Medulla oblongata (tissue), 1 donor: Measurements from ENCODE around the gene RPP30.
A peak's percentile ranks its signal among the peaks of the same experiment; 100 is the strongest.

Experiments
- DNase-seq: peaks from one replicate; pipeline ENCODE4 v3.0.0-alpha.2; 2015; ENCODE audit errors: extremely low spot score

RPP30 gene

DNA sequence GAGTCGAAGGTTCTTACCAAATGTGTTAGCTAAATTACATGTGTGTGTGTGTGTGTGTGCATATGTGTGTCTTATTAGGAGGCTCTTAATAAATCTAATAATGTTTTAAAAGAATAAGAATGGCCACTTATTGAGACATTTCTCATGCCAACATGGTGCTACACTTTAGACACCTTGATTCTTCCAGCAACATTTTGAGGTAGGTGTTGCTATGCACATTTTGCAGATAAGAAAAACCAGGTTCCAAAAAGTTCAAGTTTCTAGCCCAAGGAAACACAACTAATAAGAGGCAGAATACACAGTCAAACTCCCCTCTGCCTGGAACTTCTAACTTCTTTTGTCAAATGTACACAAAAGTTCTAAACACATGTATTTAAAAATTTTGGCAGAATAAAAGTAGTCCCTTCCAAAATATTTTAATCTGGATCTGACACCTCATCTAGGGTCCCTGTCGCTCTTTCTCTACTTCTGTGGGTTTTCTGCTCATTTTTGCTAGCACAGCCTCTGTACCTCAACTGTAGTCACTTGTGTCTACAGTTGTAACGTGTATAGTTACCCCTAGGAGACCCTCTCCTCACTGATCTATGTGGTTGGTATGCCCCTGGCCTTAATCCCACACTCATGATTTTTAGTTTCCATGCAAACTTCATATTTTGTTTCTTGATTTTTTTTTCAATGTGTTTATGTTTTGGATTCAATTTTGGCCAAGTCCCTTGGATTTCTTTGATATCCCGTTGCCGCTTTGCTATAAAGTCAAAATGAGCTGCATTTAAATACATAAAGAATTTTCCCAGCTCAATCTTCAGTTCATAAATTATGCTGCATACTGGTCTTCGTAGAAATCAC is 44.8 kb downstream of the RPP30 start:
- no peak for DNase-seq

DNA sequence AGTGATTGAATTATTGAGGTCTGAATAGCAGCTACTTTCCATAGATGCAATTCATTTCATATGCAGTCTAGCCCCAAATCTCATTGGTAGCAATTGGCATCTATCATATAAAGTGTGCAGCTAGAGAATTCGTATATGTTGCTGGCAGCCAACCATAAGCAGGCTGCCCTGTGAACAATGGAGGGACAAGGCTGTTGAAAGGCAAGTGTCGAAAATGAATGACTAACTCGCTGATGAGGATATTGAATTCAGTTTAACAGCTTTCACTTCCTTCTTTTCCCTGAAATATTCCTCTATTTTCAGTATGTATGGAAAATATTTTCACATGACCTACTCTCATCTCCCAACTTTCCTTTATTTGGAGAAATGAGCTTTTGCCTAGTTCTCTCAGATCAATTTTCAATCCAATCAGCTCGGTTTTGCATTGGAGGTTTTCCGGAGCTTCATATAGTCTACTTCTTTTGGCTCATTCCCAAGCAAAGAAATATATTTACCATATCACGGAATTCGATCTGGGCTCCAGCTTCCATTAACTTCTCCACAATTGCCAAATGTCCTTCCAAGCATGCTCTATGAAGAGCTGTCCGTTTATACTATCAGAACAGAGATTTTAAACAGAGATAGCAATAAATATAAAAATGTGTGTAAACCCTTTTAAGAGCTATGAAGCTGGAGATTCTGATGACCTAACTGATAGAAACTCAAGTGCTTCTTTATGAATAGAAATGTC is 45.6 kb downstream of the RPP30 start:
- DNase-seq: no peak

DNA sequence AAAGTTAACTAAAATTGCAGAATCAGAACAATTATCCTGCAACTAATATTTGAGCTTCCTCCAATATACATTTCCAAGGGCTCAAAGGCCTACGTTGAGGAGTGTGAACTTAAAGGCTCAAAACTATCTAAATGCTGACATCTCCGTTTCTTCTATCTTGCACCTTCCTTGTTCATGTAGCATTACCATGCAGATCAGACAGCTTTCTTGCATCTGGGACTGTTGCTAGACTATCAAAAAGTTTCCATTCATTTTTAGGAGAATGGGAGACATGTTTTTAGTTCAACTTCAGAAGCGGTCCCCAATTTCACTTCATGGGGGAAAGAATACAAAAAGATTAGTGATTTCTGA is 46.2 kb downstream of the RPP30 start:
- no peak for DNase-seq

DNA sequence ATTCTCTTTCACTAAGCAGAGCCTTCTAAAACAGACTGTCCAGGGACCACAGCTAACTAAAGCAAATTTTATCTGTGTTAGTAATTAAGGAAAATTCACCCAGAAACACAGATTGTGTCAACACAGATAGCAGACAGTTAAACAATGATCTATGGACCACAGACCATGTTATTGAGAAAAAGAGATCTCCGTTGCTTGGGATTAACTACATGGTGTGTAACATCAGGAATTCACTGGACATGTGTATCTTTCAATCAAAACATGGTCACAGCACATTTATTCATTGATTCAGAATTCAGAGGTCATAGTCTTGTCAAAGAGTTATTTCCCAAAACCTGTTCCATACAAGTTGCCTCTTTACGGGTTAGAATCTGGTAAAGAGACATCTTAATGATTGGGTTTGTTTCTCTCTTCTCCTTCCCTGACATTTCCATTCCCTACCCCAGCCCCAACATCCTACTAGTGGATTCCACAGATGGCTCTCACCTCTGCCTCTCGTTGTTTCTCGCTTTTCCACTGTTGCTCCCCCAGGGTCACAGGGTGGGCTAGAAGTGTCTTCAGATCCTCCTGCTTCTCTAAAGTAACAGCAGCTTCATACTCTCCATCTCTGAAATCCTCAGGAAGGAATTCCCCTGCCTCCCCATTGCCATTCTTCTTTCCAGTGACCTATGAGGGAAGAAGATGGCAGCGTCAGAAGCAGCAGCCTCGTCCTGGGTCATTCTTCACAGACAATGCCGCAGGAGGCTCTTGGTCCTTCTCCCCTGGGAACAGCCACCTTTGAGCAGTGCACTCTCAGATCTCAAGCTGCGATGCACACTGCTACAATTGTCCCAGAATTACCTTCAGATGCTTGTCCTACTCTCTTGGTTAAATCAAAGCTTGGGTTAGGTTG is 48.2 kb downstream of the RPP30 start:
- DNase-seq: no peak

- no peak for DNase-seq
These were observed 49.4 kb downstream of the RPP30 start, which contains the start of gene ANKRD1 for GRCh38 chr10:90920986-90921666. Gene ANKRD1 (minus strand): TSS chr10:90921087. CDS start chr10:90921027, 60 bp downstream.

GRCh38 chr10:90921906-90922305 is 50.1 kb downstream of the RPP30 start:
- no peak for DNase-seq

GRCh38 chr10:90923111-90923731 is 51.4 kb downstream of the RPP30 start:
- DNase-seq: no peak

DNA sequence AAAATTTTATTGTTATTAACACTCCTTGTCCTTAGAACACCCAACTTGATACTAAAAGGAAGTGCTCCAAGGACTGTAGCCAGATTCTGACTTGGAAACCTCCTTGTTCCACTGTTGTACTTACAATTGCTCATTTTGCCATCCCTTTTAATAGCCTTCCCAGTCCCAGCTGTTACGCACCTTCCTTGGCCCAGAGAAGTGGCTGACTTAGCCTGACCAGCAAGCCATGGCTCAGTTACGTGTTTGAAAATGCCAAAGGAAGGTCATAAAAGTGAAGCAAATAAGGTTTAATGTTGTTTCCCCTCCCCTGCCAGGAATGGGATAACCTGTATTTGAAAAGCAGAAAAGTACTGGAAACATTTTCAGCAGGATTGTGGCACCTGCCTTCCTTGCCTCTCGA is 52.8 kb downstream of the RPP30 start:
- DNase-seq: no peak

- no peak for DNase-seq
These were observed 53.6 kb downstream of the RPP30 start for GRCh38 chr10:90925079-90926029.

DNA sequence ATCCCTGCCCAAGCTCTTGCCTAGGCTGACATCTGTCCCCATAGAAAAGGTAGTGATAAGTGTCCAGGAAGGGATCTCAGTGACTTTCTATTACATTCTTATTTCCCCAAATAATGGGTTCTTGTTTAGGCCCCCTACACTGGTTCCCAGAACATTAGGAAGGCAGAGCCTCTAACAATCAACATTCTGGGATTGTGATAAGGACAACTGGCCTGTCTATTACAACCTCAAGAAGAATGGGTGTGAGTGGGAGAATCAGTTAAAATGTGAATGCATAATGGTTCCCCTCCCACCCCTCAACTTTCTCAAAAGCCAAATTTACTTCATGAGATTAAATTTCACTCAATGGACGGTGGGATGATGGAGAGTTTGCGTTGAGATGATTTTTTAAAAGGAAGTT is 55.5 kb downstream of the RPP30 start:
- DNase-seq: no peak

GRCh38 chr10:90929179-90929578 is 57.4 kb downstream of the RPP30 start:
- DNase-seq: no peak

DNA sequence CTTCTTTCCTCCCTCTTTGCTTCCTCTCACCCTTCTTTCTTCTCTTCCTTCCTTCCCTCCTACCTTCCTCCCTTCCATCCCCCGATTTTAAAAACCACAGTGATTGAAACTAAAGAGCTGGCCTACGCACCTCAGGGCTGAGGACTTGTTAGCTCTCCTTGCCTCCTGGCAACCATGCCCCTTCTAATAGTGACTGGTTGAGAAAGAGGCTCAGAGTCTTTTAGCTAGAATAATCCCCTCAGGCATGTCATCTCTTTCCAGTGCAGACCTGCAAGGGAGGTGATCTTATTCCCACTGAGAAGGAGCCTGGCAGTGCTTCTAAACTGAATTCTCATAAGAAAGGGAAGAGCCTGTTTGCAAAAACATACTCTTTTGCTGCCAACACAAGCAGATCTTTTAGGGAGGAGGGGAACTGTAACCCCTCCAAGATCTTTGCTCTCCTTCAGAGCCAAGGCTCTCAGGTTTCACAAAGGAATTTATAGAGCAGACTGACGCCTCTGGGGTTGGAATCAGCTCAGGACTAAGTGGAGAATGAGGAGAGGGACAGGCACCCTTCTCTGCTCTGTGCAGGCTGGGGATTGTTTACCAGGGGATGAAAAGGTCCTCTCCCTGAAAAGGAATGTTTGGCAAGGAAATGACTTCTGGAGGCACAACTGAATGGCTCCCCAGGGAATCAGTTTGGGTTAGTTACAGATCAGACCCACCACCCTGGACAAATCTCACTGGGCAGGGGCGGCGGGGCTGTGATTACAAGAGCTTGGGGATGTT is 58.5 kb downstream of the RPP30 start:
- DNase-seq: peak; percentile 16

DNA sequence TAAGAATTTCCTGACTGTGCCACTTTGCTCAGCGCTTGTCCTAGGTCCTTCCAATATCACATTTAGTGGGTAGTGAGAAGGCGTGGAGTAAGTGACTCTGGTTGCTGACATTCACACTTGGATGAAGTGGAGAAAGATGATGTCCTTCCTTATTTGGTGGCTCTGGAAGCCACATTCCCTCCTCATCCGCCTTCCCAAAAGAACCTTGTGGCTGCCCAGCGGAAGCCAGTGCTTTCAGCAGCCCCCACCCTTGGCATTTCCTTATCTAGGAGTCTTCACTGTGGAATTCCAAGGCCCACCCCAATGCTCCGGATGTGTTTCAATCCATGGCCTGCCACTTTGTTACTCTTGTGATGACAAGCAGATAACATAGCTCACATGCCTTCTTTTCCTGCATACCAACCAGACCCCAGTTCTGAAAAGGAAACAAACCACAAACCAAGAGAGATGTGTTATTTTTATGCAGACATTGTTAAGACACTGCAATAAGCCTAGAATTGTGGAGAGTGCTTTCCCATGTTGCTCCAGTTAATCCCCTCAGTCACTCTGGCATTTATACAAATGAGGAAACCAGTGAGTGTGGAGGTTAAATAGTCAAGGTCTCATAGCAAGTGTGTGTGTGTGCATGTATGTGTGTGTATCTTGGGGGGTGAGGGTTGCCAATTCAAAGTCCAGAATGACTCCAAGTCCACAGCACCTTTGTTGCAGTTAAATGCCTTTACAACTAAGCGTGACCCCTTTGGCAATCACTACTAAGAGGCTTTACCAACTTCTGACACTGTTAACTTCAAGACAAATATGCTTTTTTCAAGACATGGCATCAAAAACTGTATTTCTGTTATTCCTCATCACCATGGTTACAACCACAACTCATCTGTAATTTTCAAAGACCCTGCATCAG is 59.4 kb downstream of the RPP30 start:
- no peak for DNase-seq

GRCh38 chr10:90935581-90936275 is 64.0 kb downstream of the RPP30 start:
- DNase-seq: no peak

GRCh38 chr10:90936276-90936659 is 64.5 kb downstream of the RPP30 start:
- DNase-seq: no peak

DNA sequence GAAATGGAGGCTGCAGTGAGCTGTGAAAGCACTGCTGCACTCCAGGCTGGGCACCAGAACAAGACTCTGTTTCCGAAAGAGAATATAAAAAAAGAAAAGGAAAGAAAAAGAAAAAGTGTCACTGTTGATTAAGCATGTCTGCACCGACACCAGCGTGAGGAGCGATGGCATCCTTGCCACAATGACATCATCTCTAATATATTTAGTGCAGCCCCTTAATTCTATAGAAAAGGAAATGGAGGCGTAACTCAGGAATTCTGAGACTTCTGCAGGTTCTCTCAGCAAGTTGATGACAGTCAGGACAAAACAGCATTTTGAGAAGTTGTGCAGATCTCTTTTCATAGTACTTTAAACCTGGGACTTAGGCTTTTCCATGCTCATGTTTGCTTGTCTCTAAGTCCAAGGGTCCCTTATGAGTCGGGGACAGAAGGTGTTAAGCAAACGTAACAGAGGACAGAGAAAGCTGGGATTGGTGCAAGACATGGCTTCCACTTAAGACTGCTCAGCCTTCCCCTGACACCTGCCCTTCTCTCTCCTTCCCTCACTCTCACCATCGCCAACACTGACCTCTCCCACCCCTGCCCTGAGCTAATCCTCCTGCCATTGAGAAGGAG is 66.0 kb downstream of the RPP30 start:
- no peak for DNase-seq

DNA sequence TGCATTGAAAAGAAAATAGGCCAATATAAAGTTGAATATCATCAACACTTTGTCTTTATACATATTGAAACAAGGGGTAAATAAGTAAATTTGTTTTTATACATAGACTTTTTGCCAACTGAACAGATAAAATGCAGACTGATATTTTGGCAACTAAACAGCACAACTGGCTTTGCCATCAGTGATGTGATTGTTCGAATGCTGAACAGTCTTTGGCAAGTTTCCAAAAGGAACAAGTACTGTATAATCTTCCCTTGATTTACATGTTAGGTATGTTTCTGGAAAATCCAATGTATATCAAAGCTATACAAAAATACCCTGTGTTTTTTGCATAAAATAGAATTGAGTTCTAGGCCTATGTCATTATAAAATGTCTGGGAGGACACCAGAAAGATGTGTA is 67.3 kb downstream of the RPP30 start:
- DNase-seq: peak; percentile 55
